Measurements from ENCODE around the gene ADGRA1. TPM values are rescaled to one million over a fixed set of nuclear protein-coding genes. Genes with fewer than 3 reads are reported as not detected.

Gene ADGRA1
- polyA plus RNA-seq, 1 donor, result 1.7 TPM

DNA sequence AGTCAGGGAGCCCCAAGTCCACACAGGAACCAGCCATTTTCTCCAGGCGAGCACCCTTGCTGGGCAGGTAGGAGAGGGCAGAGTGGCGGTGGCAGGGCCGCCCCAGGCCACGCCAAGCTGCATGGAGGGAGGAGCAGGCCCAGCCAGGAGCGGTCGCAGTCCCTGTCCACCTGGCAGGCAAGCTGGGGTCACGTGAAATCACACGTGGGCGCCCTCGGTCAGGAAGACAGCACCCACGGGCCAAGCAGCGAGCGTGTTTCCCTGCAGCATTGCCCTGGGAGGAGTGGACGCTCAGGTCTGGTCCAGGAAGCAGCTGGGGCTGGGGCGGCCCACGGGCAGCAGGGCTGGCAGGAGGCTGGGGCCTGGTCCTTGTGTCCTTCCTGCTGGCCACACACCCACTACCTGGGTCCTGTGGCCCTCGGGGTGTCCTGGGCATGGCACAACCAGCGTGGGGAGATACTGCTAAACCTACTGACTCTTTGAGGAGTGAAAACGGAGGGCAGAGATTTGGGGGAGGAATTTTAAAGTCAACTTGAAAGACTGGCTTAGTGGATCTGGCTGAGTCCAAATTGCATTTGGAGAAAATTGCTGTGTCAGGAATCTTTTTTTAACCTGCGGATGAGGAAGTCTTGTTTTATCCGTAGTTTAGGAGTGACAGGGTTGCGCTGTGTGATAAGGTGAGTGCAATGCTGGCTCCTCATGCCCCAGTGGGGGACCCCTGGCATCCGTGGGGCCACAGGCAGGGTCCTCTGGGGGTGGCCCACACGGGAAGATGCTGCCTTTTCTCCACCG is 12.2 kb upstream of the ADGRA1 start:
- DNase-seq, result no peak

DNA sequence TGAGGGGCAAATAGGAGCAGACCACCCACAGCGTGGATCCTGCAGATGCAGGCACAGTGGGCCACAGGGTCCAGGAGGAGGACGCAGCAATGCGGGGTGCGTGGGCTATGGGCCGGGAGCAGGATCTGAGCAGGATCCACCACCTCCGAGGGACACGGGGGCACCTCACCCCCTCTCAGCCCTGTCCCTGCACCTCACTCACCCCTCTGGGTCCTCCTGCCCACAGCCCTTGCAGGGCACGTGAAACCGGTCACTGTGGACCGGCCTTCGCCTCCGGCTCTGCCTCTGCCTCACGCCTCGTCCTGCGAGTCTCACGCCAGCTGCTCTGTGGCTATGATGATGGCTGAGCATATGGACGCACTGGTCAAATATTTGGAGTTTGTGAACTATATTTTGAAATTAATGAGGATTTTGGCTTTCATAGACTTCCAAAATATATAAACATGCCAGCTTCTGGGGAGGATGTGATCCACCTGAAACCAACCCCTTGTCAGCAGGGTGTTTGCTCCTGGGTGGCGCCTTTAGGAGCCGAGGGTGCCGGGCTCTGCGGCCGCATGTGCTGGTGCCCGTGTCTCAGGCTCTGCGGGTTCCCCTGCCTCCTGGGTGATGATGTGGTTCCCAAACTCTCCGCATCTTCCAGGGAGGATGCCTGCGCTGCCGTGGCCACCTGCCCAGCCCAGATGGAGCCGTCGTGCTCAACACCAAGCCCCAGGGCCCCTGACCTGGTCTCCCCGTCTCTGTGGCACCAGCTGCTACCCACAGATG is 11.3 kb upstream of the ADGRA1 start:
- no peak for DNase-seq

DNA sequence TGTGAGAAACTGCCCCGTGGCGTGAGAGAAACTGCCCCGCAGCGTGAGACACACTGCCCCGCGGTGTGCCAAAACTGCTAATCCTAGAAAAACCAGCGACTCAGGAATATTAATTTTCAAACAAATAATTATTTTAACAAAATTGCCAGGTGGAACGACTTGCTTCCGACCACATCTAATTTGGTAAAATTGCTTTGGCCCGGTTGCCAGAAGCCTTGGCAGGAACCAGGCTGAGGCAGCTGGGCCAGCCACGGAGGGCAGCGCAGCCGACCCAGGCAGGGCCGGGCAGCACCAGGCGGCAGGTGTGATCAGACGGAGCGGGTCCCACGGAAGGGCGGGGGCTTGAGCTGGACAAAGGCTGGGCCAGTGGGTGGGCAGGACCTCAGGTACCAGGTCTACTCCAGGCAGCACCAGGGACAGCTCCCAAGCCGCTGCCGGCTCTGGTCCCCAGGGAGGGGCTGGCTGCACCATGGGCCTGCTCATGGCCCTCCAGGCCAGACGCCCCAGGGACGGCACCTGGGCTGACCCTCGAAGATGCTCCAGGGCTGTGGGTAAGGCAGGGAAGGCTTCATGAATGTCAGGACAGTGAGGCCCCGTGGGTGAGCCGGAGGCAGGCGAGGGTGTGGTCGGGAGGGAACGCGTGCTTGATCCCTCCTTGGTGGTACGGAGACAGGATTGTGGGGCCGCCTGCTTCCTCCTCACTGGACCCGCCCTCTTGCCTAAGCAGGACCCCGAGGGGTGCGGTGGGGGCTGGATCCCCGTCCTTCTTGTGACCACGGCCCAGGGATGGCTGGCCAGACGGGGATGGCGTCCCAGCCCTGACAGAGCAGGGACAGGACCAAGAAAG is 7.7 kb upstream of the ADGRA1 start:
- no peak for DNase-seq

DNA sequence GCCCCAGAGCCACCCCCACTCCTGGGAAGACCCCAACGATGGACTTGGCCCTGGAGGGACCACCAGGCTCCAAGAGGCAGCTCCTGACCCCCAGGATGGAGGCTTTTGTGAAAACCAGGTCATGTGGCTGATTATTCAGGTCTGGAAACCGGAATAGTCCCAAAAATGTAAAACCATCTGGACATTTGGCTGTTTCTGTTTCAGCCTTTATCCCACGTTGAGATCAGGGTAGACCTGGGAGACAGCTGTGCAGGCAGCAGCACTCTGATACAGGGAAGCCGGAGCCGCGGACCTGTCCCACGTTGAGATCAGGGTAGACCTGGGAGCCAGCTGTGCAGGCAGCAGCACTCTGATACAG is 7.1 kb upstream of the ADGRA1 start:
- DNase-seq, result no peak

DNA sequence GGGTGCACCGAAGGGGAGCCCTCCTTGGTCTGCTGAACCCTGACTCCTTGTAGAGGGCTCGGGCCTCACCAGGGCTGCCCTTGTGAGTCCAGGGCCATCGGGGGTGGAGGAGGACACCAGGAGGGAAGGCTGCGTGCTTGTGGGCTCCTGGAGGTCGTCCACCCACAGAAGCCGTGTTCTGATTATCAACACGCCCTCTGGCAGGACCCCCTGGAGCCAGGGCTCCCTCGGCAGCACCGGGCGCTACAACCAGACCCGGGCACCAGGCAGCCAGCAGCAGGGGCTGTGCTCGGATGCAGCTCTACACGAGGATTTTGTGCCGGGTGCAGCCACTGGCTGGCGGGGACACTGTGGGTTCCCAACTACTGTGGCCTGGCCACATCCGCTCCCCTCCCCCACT is 6.1 kb upstream of the ADGRA1 start:
- DNase-seq, result no peak

DNA sequence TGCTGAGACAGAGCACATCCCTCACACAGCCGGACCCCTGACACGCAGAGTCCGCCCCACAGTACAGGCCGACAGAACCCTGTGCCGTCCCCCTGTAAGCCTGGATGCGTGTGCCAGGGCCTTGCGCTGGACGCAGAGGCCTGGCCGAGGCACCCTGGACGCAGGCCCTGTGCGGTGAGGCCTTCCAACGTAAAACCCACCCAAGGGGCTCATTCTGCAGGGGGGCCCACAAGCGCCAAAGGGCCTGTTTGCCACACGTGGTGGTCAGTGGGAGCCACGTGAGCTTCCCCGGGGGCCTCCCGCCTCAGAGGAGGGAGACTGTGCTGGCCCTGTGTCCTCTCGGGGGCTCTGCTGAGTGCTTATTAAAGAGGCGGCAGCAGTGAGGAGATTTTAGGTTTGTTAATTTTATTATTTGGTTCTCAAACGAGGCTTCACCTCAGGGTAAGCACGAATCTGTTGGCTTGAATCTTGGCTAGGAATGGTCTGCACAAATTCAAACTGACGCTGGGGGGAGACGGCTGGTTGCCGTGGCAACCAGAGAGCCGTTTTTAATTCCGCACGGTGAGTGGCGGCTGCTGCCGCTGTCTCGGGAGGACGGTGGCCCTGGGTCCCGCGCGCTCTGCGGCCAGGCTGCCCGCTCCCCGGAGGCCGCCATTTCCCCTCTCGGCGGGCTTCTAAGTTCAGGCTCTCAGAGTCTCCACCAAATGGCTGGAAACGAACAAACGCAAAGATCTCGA is 4.9 kb upstream of the ADGRA1 start:
- no peak for DNase-seq

DNA sequence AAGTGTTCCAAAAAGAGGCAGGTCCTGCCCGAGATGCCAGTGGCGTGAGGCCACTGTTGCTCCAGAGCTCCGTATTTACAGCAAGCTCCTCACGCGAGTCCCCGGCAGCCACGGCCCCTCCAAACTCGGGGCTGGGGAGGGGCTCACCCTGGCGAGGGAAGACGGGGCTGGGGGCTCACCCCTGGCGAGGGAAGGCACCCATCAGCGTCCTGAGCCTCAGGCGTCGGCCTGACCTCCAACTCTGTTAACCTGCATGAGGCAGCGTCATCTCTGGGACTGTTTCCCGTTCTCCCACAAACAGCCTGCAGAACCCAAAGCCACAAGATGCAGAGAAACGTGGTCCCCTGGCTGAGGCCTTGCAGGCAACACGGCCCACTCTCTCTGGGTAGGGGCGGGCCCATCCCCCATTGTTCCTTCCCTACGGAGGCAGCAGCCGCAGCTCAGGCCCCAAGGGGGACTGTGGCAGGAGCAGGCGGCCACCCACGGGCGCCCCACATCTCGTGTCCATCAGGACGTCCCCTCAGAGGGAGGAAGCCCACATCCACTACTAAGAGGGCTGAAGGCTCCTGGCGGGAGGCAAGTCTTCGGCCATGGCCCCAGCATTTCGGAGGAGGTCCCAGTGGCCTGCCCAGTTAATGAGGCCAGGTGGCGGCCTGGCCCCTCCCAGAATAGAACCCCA is 4.2 kb upstream of the ADGRA1 start:
- no peak for DNase-seq

DNA sequence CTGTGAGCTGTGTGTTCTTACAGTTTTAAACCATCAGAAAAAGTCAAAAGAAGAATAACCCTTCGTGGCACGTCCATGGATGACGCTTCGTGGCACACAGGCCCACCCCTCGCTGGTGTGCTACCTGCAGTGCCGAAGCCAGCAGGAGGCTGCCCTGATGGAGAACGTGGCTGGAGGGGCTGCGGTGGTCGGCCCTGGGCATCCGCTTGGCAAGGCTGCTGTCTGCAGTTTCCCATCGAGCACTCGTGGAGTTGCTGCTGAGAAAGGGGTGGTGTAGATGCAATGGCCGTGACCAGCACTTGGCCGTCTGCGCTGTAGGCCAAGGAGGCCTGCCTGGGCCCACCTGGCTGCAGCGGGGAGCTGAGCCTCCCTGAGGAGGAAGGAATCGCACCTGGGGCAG is 3.2 kb upstream of the ADGRA1 start:
- no peak for DNase-seq

DNA sequence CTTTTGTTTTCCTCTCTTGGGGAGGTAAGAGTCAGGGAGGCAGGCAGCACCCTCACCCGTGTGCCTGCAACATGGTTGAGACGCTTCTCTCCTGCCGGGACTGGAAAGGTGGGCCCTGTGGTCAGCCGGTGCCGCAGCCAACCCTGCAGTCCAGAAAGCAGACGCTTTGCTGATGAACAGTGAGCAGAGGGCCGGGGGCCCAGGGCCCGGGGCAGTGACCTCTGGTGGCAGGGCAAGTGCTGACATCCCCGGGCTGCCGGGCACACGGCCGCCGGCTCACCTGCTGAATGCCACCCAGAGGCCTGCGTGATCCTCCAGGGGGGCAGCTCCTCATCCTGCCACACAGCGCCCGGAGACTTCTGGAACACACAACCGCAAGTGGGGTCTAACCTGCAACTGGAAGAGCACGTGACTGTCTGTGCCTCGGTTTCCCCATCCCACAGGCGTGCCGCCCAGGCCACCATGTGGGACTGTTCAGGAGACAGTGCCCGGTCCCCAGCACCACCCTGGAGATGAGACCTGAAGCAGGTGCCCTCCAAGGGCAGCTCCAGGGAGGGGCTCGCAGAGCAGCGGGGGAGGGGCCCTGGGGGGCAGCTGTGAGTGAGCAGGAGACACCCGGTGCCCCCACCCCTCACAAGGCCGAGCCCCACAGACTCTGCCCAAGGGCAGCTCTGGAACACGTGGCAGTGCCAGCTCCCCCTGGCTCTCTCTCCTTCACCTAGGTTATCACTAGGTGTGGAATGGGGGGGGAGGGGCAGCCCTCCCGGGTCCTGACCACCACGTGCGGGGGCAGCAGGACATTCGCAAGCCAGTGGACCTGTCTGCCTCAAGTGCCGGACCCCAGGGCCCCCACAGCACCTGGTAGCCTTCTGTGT is 2.2 kb upstream of the ADGRA1 start:
- no peak for DNase-seq

DNA sequence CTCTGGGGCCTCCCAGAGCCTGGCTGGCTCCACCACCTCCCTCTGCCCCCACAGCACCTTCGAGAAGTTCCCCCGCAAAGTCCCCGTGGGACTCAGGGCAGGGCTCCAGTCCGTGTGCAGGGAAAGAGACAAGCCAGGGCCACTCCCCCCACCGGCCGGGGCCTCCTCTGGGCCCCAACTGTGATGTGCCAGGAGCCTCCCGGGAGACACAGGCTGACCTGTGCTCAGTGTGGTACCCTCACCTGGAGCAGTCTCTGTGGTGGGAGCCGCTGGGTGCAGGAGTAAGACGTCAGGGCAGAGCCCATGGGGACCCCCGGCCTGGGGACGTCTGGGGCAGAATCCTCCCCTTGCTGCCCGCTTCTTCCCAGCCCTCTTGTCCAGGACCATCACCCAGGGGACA is 1.5 kb upstream of the ADGRA1 start:
- no peak for DNase-seq

DNA sequence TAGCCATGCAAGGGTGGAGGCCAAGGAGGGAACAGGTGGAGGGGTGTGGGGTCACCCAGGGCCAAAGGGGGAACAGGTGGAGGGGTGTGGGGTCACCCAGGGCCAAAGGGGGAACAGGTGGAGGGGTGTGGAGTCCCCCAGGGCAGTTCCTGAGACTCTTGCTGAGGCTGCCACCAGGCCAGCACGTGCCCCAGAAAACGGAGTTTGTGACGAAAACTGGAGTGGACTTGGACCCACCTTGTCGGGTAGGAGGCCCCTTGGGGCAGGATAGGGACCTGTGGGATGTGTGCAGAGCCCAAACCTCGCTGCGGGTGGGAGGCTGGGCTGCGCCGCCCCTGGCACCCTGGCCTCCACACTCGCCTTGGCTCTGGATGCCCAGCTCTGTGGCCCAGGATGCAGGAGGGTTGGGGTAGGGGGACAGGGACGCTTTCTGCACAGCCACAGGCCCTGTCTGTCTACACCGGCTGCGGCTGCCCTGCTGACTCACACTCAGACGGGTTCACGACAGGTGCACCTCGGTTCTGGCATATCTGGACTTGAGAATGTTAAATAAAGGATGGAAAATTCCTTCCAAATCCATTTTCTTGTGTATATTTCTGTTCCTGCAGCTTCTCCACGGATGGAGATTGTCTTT is 562 bp upstream of the ADGRA1 start:
- no peak for DNase-seq

DNA sequence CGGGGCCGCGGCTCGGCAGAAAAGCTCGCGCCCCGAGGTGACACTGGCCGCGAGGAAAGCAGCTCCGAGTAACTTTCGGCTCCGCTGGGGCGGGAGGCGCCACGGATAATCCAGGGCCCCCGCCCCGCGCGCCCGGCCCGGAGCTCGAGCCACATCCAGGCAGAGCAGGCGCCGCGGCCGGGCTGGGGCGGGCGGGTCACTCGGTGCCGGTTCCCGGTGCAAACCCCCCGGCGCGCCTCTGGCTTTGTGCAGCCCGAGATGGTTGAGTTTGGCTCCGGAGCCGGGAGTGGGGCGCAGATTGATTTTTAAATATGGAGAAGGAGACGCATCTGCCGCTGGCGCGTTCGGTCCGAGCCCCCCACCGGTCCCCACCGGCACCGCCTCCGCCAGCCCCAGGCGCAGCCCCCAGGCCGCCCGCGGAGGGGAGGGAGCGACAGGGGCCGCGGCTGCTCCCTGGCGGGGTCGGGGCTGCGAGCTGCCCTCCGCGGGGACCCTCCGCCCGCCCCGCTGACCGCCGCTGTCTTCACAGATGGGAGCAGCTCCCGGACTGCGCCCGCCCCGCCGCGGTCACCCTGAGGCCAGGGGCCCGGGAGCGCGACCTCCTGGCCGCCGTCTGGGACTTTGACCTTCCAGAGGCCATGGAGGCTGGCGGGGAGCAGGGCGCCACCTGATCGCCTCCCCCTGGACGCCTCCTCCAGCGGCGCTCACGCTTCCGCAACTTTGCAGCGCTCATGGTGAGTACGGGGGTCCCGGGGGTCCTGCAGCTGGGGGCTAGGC is 643 bp downstream of the ADGRA1 start:
- DNase-seq, result no peak

DNA sequence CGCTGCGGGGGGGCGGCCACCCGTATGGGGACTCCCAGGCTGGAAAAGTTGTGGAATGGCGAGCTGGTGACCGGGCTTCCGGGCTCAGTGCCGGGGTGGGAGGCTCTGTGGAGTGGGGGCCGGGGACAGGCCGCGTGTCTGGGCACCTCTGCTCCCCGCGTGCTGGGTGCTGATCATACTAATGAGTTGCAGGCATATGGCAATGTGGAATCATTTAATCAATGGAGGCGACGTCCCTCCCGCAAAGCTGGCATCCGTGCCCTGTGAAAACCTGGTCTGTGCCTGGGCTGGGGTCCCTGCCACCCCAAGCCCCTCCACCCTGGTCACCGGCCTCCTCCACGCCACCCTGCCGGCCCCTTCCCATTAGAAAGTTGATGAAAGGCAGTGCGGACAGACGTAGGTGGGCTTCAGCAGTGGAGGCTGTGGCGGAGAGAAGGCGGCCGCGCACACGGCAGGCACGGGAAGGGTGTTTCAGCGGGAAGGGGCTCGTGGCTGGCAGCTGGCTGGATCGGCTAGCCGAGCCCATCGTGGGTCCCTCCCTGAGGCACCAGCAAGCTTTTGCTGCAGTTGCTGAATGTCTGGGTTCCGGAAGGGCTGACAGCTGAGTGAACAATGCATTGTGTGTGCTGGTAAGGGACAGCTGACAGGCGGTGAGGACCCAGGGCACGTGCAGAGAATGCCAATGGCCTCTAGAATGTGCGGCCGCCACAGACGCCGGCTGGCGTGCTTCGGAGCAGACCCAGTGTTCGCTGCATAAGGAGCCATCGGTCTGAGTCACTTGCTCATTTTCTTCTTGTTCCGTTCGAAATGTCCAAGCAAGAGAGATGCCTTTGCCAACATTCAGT is 1.5 kb downstream of the ADGRA1 start:
- DNase-seq, result no peak

DNA sequence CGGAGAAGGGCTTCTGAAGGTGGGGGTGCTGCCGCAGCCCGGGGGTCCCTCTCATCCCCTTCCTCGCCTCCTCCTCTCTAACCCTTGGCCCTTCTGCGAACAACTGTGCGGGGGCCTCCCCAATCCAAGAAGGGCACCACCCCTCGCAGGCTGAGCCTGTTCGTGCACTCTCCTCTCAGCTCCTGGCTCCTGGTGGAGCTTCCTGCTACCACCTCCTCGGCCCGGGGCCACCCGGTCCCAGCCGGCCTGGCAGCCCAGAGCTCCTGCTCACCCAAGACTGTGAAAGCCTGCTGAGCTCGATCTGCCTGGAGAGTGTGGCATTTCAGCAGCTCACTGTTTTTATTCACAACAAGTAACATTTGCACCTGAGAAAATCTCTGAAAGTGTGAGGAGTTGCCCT is 2.4 kb downstream of the ADGRA1 start:
- DNase-seq, result no peak

DNA sequence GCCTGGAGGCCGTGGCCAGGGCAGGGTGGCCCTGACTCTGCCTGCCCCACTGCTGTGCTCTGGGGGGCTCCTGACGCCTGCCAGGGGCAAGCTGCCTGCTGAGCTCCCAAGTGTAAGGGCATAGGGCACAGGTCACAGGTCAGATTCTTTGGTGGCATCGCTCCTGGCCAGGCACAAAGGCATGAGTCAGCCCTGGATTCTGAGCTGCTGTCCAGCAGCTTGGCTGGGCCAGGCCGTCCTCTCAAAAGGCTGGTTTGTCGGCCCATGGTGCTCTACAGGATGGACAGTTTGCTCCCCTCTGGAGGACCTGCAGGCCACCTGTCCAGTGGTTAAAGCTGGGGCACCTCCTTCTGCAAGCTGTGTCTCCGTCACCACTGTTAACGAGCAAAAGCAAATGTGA is 2.9 kb downstream of the ADGRA1 start:
- DNase-seq, result no peak

DNA sequence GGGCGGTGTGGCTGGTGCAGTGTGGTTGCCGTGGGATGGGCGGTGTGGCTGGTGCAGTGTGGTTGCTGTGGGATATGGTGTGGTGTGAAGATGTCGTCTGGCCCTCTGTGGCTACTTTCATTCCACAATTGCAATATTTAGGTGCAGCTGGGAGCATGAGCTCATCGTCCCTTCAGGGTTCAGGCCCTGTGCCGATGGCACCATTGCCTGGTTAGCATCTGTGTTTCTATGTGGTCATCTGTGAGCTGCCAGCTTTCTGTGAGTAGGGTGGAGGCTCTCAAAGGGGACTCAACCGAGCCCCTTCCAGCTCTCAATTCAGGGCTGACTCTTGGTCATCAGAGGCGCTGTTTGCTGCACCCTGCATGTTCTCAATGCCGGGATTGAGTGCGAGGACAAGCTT is 3.6 kb downstream of the ADGRA1 start:
- DNase-seq, result no peak

DNA sequence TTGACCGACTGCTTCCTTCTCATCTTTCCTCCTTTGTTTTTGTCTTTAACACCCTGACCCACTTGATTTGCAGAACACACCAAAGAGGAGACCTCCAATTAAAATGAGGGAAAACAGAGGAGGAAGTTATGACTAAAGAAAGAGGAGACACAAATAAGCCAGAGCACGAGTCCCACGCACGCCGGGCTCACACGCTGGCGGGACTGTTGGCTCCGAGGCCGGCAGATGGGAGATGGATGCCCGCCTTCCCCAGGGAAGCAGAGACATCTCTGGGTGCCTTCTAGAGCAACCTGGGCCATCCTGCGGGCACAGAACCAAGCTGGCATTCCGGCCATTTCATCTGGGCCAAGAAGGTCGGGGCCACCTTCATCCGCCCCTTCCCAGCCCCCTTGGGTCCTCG is 5.6 kb downstream of the ADGRA1 start:
- DNase-seq, result no peak

DNA sequence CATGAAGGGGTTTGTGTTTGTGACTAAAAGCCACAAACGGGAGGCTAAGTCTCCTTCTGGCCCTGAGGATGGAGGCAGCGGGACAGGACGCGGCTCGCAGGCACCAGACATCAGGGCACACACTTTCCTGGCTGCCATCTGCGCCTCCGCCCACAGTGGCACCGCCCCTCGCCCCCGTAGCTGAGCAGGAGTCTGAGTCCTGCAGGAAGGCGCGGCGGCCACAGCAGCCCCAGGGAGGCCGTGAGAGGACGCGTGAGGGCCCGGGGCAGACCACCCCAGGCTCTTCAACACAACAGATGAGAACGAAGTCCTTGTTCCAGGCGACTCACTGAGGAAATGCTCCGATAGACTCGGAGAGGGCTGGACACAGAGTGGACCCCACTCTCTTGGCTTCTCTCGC is 6.6 kb downstream of the ADGRA1 start:
- no peak for DNase-seq
